ENCODE measurements around the gene MAML2. TPM values are rescaled to one million over a fixed set of nuclear protein-coding genes. Genes with fewer than 3 reads are reported as not detected.

MAML2 gene
- polyA plus RNA-seq, 1 of the 3 experiments (the other 2 are of a cell fraction): 20.1 TPM

DNA sequence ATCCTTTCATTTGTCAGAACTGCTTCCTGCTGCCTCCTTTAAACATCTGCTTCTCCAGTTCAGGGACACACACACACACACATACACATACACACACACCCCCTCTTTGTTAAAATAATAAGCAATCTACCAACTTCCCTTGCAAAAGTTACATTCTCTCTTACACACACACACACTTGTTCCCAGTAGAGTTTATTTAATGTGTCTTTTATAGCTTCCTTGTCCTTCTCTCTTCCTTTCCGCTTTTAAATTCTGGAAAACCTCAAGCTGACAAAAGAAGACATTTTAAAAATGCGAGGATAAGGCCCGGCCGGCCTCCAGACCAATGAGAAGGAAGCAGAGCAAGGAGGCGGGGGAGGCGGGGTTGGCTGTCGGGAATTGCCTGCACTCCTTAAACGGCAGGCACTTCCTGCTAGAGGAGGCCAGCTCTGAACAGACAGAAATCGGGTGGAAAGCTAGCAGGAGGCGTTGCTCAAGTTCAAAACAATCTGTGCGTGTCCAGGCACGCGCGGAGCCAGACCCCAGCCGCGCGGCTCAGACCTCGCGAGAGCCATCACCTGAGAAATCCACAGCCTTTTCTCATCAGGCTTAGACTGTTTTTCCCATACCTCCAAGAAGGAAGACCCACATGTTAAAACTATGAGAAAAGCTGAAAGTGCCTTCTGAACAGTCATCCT is 99.9 kb downstream of the MAML2 start (continued):
- TF ChIP-seq RCOR1 (IDR thresholded peaks at IDR 0.05; ENCODE audit: low read length) (peak; percentile 48; the same call in 1 of the 2 replicates), FOXJ3 (CRISPR knock-in tag; IDR thresholded peaks at IDR 0.05) (no peak), CHD2 (IDR thresholded peaks at IDR 0.05; ENCODE audit: low read length, partially characterized antibody) (peak; percentile 99), TAF1 (IDR thresholded peaks at IDR 0.05; ENCODE audit: borderline replicate concordance, low read depth, low read length) (peak; percentile 37; the same call in 1 of the 2 replicates), FOXM1 (IDR thresholded peaks at IDR 0.05; ENCODE audit: low read depth) (peak; percentile 83; the same call in 1 of the 2 replicates)
- TF ChIP-seq, protein P1, sequence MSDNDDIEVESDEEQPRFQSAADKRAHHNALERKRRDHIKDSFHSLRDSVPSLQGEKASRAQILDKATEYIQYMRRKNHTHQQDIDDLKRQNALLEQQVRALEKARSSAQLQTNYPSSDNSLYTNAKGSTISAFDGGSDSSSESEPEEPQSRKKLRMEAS (IDR thresholded peaks at IDR 0.05; ENCODE audit: low read depth): peak; percentile 90; the same call in 1 of the 2 replicates

DNA sequence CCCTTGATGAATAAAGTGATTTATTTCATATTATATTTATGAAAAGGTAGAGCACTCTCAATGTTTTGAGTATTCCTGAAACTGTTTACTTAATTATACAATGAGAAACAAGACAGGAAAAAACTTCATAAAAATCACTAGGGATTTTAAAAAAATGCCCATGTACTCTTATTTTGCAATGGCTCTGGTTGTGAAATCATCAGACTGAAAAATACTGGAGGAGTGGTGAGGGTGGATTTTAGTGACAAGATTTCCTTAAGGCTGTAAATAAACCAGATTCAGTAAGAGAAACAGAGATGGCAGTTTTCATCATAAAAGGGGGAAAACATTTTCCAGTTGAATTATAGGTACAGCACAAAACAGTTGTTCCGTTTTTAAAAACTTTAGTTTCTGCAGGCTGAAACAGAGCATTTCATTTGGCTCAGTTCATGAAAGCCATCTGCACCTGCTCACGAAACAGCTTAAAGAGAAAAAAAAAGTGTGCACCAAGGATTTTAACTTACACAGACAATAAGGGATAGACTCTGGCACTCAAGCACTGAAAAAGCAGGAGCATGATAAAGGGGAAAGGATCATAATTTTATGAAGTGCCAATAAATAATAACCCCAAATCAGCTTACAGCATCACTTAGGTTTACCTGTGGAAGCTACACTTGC is 100.7 kb downstream of the MAML2 start:
- ChIA-PET CTCF (interaction anchor here (0.9 to 1.7 kb wide), 4 partner anchors 11 to 100 kb away, joined by 3 to 9 read pairs (median 4); partner anchors contain the start of gene MAML2), POLR2A (no interaction called here)
- Histone ChIP-seq H3K27ac (ENCODE audit: low read depth in 2 of 2, low read length in 1 of 2) (peak overlapping the region; percentile 83 to 92), H3K4me2 (peak overlapping the region; percentile 60), H3K36me3 (replicated peaks in 1 of 2; ENCODE audit: control insufficient read depth in 1 of 2, insufficient read depth in 2 of 2, low read length in 1 of 2) (no peaks in the 10 kb centered on the region), H3K27me3 (ENCODE audit: insufficient read depth) (no peaks in the 10 kb centered on the region), H3K9me2 (no peaks in the 10 kb centered on the region), H2AFZ (ENCODE audit: low read depth) (no peak overlapping the region), H3K9me3 (no peaks in the 10 kb centered on the region), H3K79me2 (ENCODE audit: insufficient read depth) (peaks cover 84% of the 10 kb centered on the region), H3K4me1 (ENCODE audit: control insufficient read depth in 1 of 2, insufficient read depth in 2 of 2, low read depth in 1 of 2, low read length in 1 of 2) (peaks cover 17 to 58% of the 10 kb centered on the region in 2 experiments; a peak in 3 of 4 replicates), H3K9ac (peak overlapping the region; percentile 58; the same call in 1 of the 2 replicates), H3F3A (replicated peaks; ENCODE audit: insufficient read depth) (peaks cover 31% of the 10 kb centered on the region), H4K20me1 (ENCODE audit: insufficient read depth) (no peaks in the 10 kb centered on the region; the same call in 1 of the 2 replicates), H3K4me3 (ENCODE audit: low read depth in 2 of 2, low read length in 1 of 2) (peak overlapping the region; percentile 32 to 51)
- no peak for DNase-seq
- TF ChIP-seq TEAD4 (IDR thresholded peaks at IDR 0.05; ENCODE audit: borderline replicate concordance, insufficient read depth): no peak
- no peak for TF ChIP-seq RCOR1 (IDR thresholded peaks at IDR 0.05; ENCODE audit: low read length)
- TF ChIP-seq NFIC (IDR thresholded peaks at IDR 0.05; ENCODE audit: borderline replicate concordance): no peak
- TF ChIP-seq NRF1 (IDR thresholded peaks at IDR 0.05; ENCODE audit: low read depth, low read length): no peak
- TF ChIP-seq EP300 (IDR thresholded peaks at IDR 0.05; ENCODE audit: borderline replicate concordance in 1 of 2, low read depth in 1 of 2, low read length in 1 of 2): no peak
- TF ChIP-seq, protein P2, sequence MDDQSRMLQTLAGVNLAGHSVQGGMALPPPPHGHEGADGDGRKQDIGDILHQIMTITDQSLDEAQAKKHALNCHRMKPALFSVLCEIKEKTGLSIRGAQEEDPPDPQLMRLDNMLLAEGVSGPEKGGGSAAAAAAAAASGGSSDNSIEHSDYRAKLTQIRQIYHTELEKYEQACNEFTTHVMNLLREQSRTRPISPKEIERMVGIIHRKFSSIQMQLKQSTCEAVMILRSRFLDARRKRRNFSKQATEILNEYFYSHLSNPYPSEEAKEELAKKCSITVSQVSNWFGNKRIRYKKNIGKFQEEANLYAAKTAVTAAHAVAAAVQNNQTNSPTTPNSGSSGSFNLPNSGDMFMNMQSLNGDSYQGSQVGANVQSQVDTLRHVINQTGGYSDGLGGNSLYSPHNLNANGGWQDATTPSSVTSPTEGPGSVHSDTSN (IDR thresholded peaks at IDR 0.05): no peak
- no peak for TF ChIP-seq CHD2 (IDR thresholded peaks at IDR 0.05; ENCODE audit: low read length, partially characterized antibody)
- TF ChIP-seq FOXJ3 (CRISPR knock-in tag; IDR thresholded peaks at IDR 0.05): no peak
- TF ChIP-seq SMC3 (IDR thresholded peaks at IDR 0.05; ENCODE audit: low read depth, low read length): no peak
- TF ChIP-seq, protein P3, sequence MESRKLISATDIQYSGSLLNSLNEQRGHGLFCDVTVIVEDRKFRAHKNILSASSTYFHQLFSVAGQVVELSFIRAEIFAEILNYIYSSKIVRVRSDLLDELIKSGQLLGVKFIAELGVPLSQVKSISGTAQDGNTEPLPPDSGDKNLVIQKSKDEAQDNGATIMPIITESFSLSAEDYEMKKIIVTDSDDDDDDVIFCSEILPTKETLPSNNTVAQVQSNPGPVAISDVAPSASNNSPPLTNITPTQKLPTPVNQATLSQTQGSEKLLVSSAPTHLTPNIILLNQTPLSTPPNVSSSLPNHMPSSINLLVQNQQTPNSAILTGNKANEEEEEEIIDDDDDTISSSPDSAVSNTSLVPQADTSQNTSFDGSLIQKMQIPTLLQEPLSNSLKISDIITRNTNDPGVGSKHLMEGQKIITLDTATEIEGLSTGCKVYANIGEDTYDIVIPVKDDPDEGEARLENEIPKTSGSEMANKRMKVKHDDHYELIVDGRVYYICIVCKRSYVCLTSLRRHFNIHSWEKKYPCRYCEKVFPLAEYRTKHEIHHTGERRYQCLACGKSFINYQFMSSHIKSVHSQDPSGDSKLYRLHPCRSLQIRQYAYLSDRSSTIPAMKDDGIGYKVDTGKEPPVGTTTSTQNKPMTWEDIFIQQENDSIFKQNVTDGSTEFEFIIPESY (IDR thresholded peaks at IDR 0.05; ENCODE audit: borderline replicate concordance, low read depth): no peak
- 41% methylated on average over 2 of the region's 2 CpGs for WGBS (ENCODE audit: low lambda C conversion rate)

Measured in SK-N-SH (cell line).